Measurements from ENCODE around the gene GTF3C1.

The GTF3C1 gene

GRCh38 chr16:27483624-27484023 lies 66.1 kb downstream of the GTF3C1 start:
- DNase-seq = no peak

- DNase-seq = no peak
Observed at GRCh38 chr16:27483088-27483437, 66.7 kb downstream of the GTF3C1 start.

- DNase-seq = no peak
Observed at GRCh38 chr16:27482397-27483087, 67.2 kb downstream of the GTF3C1 start.

- DNase-seq = no peak
Observed at GRCh38 chr16:27481282-27481934, 68.3 kb downstream of the GTF3C1 start.

GRCh38 chr16:27480761-27481160 lies 69.0 kb downstream of the GTF3C1 start:
- DNase-seq = no peak

GRCh38 chr16:27476240-27476639 lies 73.5 kb downstream of the GTF3C1 start:
- DNase-seq = no peak

GRCh38 chr16:27475561-27475960 lies 74.2 kb downstream of the GTF3C1 start:
- no peak for DNase-seq

GRCh38 chr16:27474921-27475320 lies 74.8 kb downstream of the GTF3C1 start:
- DNase-seq = no peak

- no peak for DNase-seq
Observed at GRCh38 chr16:27474041-27474440, 75.7 kb downstream of the GTF3C1 start.

- DNase-seq = no peak
Observed at GRCh38 chr16:27473101-27473900, 76.4 kb downstream of the GTF3C1 start.

GRCh38 chr16:27472091-27473020 lies 77.4 kb downstream of the GTF3C1 start:
- no peak for DNase-seq

GRCh38 chr16:27471661-27472060 lies 78.1 kb downstream of the GTF3C1 start:
- no peak for DNase-seq

- no peak for DNase-seq
Observed at GRCh38 chr16:27470567-27471431, 78.9 kb downstream of the GTF3C1 start.

GRCh38 chr16:27468941-27469531 lies 80.7 kb downstream of the GTF3C1 start:
- no peak for DNase-seq

- DNase-seq = no peak
Observed at GRCh38 chr16:27465483-27465879, 84.2 kb downstream of the GTF3C1 start.

GRCh38 chr16:27464626-27465482 lies 84.9 kb downstream of the GTF3C1 start:
- DNase-seq = no peak

GRCh38 chr16:27463741-27464591 lies 85.7 kb downstream of the GTF3C1 start:
- no peak for DNase-seq

- DNase-seq = no peak
Observed at GRCh38 chr16:27462846-27463682, 86.6 kb downstream of the GTF3C1 start.
